ENCODE measurements around the gene MICAL1.

Gene MICAL1

GRCh38 chr6:109455437-109456110 is at the start of gene MICAL1:
Gene MICAL1, minus strand, starts transcription at chr6:109455772. Its CDS starts 1,576 bp downstream, at chr6:109454196.
- peak; percentile 33 to 64 for DNase-seq (ENCODE audit: low read depth in 2 of 2)

GRCh38 chr6:109503327-109504224 is 48.0 kb upstream of the MICAL1 start:
- no peak for DNase-seq (ENCODE audit: low read depth in 2 of 2)

- no peak for DNase-seq (ENCODE audit: low read depth in 2 of 2)
These were observed 43.4 kb upstream of the MICAL1 start for GRCh38 chr6:109498936-109499335.

- DNase-seq (ENCODE audit: low read depth in 2 of 2): no peak
These were observed 42.5 kb upstream of the MICAL1 start for GRCh38 chr6:109498052-109498451.

GRCh38 chr6:109496036-109496772 is 40.6 kb upstream of the MICAL1 start:
- no peak for DNase-seq (ENCODE audit: low read depth in 2 of 2)

- no peak for DNase-seq (ENCODE audit: low read depth in 2 of 2)
These were observed 38.3 kb upstream of the MICAL1 start for GRCh38 chr6:109493865-109494264.

- no peak for DNase-seq (ENCODE audit: low read depth in 2 of 2)
These were observed 35.8 kb upstream of the MICAL1 start for GRCh38 chr6:109491207-109491938.

- no peak for DNase-seq (ENCODE audit: low read depth in 2 of 2)
These were observed 35.1 kb upstream of the MICAL1 start for GRCh38 chr6:109490713-109491112.

GRCh38 chr6:109488001-109488400 is 32.4 kb upstream of the MICAL1 start:
- DNase-seq (ENCODE audit: low read depth in 2 of 2): no peak

GRCh38 chr6:109486068-109486467 is 30.5 kb upstream of the MICAL1 start:
- DNase-seq (ENCODE audit: low read depth in 2 of 2): no peak

- no peak for DNase-seq (ENCODE audit: low read depth in 2 of 2)
These were observed 29.8 kb upstream of the MICAL1 start for GRCh38 chr6:109485266-109485935.

- no peak for DNase-seq (ENCODE audit: low read depth in 2 of 2)
These were observed 28.6 kb upstream of the MICAL1 start for GRCh38 chr6:109484122-109484521.

- DNase-seq (ENCODE audit: low read depth in 2 of 2): no peak
These were observed 28.1 kb upstream of the MICAL1 start for GRCh38 chr6:109483735-109484057.

GRCh38 chr6:109482905-109483734 is 27.5 kb upstream of the MICAL1 start, which contains the start of gene ZBTB24:
Gene ZBTB24, minus strand, starts transcription at chr6:109483219. Its CDS starts 1,193 bp downstream, at chr6:109482026.
- DNase-seq (ENCODE audit: low read depth in 2 of 2): peak; percentile 74 to 88

GRCh38 chr6:109480993-109481480 is 25.5 kb upstream of the MICAL1 start:
- no peak for DNase-seq (ENCODE audit: low read depth in 2 of 2)

- no peak for DNase-seq (ENCODE audit: low read depth in 2 of 2)
These were observed 23.5 kb upstream of the MICAL1 start for GRCh38 chr6:109478841-109479624.

GRCh38 chr6:109478222-109478805 is 22.7 kb upstream of the MICAL1 start:
- no peak for DNase-seq (ENCODE audit: low read depth in 2 of 2)

GRCh38 chr6:109477725-109478124 is 22.2 kb upstream of the MICAL1 start:
- DNase-seq (ENCODE audit: low read depth in 2 of 2): no peak

GRCh38 chr6:109477184-109477583 is 21.6 kb upstream of the MICAL1 start:
- no peak for DNase-seq (ENCODE audit: low read depth in 2 of 2)

All from stimulated activated CD8-positive, alpha-beta memory T cell treated with anti-CD3 and anti-CD28 coated beads, Interleukin-7, amount 100 ng/mL, for 4 hours (primary cell).